GM21717 (cell line): Measurements from ENCODE around the gene BAHCC1.
"Not testable (repeated sequence)": the region's sequence is repeated elsewhere in the genome, so short reads cannot be mapped to it uniquely, and the experiment has no call there.

Experiments used
- ATAC-seq: cut with Tn5 transposase; IDR thresholded peaks from one replicate; pipeline ENCODE4 v1.9.1; 2021; ENCODE audit warnings: mild to moderate bottlenecking, moderate library complexity; ENCODE audit not compliant: unreplicated experiment

The BAHCC1 gene

GRCh38 chr17:81425716-81426392 lies 30.6 kb downstream of the BAHCC1 start:
- not testable (repeated sequence) for ATAC-seq

GRCh38 chr17:81426393-81427172 lies 31.3 kb downstream of the BAHCC1 start:
- no peak for ATAC-seq

- no peak for ATAC-seq
Measured at GRCh38 chr17:81427173-81428120, 32.2 kb downstream of the BAHCC1 start.

GRCh38 chr17:81428121-81428515 lies 32.9 kb downstream of the BAHCC1 start:
- ATAC-seq: no peak

GRCh38 chr17:81428516-81428915 lies 33.3 kb downstream of the BAHCC1 start:
- no peak for ATAC-seq

GRCh38 chr17:81428948-81429774 lies 33.9 kb downstream of the BAHCC1 start:
- ATAC-seq: no peak

GRCh38 chr17:81429821-81430551 lies 34.7 kb downstream of the BAHCC1 start:
- ATAC-seq: no peak

- no peak for ATAC-seq
Measured at GRCh38 chr17:81431545-81432482, 36.6 kb downstream of the BAHCC1 start.

GRCh38 chr17:81432941-81433340 lies 37.7 kb downstream of the BAHCC1 start:
- no peak for ATAC-seq

- no peak for ATAC-seq
Measured at GRCh38 chr17:81433656-81434055, 38.4 kb downstream of the BAHCC1 start.

- no peak for ATAC-seq
Measured at GRCh38 chr17:81434072-81434471, 38.8 kb downstream of the BAHCC1 start.

GRCh38 chr17:81434681-81435417 lies 39.6 kb downstream of the BAHCC1 start:
- no peak for ATAC-seq

- no peak for ATAC-seq
Measured at GRCh38 chr17:81435652-81436293, 40.5 kb downstream of the BAHCC1 start.

- ATAC-seq: no peak
Measured at GRCh38 chr17:81436294-81436849, 41.1 kb downstream of the BAHCC1 start.

GRCh38 chr17:81437191-81437651 lies 42.0 kb downstream of the BAHCC1 start:
- no peak for ATAC-seq

- no peak for ATAC-seq
Measured at GRCh38 chr17:81438007-81438659, 42.9 kb downstream of the BAHCC1 start.

GRCh38 chr17:81438688-81439087 lies 43.4 kb downstream of the BAHCC1 start:
- ATAC-seq: no peak
